ENCODE measurements around the gene C1QL4.

The C1QL4 gene

GRCh38 chr12:49357103-49357678 is 20.2 kb upstream of the C1QL4 start:
- no peak overlapping the region for H3K4me3 ChIP-seq (ENCODE audit: low read depth, low read length, poor library complexity, severe bottlenecking)
- TF ChIP-seq EZH2 (IDR thresholded peaks at IDR 0.05; ENCODE audit: borderline replicate concordance, low read length), result no peak
- TF ChIP-seq CTCF (IDR thresholded peaks at IDR 0.05; ENCODE audit: low read length), result peak; percentile 70
- H3K36me3 ChIP-seq (ENCODE audit: insufficient read depth, low read length), result no peaks in the 10 kb centered on the region
- no peak overlapping the region for H2AFZ ChIP-seq (ENCODE audit: low read length)
- H4K20me1 ChIP-seq (ENCODE audit: insufficient read depth, low read length), result no peaks in the 10 kb centered on the region
- H3K27me3 ChIP-seq (ENCODE audit: insufficient read depth, low read length), result no peaks in the 10 kb centered on the region
- H3K9ac ChIP-seq (ENCODE audit: low read length), result no peak overlapping the region
- no peaks in the 10 kb centered on the region for H3F3A ChIP-seq (ENCODE audit: insufficient read depth, low read length)
- H3K27ac ChIP-seq (ENCODE audit: low read depth, low read length, poor library complexity, severe bottlenecking), result no peak overlapping the region
- no peaks in the 10 kb centered on the region for H3K9me2 ChIP-seq (ENCODE audit: low read depth, low read length)
- no peaks in the 10 kb centered on the region for H3K9me3 ChIP-seq (ENCODE audit: low read length)
- no peaks in the 10 kb centered on the region for H3K79me2 ChIP-seq (ENCODE audit: insufficient read depth, low read length)
- no peak overlapping the region for H3K4me2 ChIP-seq (ENCODE audit: low read length)
- H3K4me1 ChIP-seq (ENCODE audit: insufficient read depth, low read length, severe bottlenecking), result no peaks in the 10 kb centered on the region

- no peaks in the 10 kb centered on the region for H3F3A ChIP-seq (ENCODE audit: insufficient read depth, low read length)
- H2AFZ ChIP-seq (ENCODE audit: low read length), result no peak overlapping the region
- H3K9me2 ChIP-seq (ENCODE audit: low read depth, low read length), result no peaks in the 10 kb centered on the region
- H3K36me3 ChIP-seq (ENCODE audit: insufficient read depth, low read length), result no peaks in the 10 kb centered on the region
- H3K79me2 ChIP-seq (ENCODE audit: insufficient read depth, low read length), result no peaks in the 10 kb centered on the region
- H3K4me2 ChIP-seq (ENCODE audit: low read length), result no peak overlapping the region
- H4K20me1 ChIP-seq (ENCODE audit: insufficient read depth, low read length), result no peaks in the 10 kb centered on the region
- H3K9ac ChIP-seq (ENCODE audit: low read length), result no peak overlapping the region
- H3K4me3 ChIP-seq (ENCODE audit: low read depth, low read length, poor library complexity, severe bottlenecking), result no peak overlapping the region
- TF ChIP-seq EZH2 (IDR thresholded peaks at IDR 0.05; ENCODE audit: borderline replicate concordance, low read length) (no peak), CTCF (IDR thresholded peaks at IDR 0.05; ENCODE audit: low read length) (no peak)
- no peak overlapping the region for H3K27ac ChIP-seq (ENCODE audit: low read depth, low read length, poor library complexity, severe bottlenecking)
- no peaks in the 10 kb centered on the region for H3K9me3 ChIP-seq (ENCODE audit: low read length)
- H3K4me1 ChIP-seq (ENCODE audit: insufficient read depth, low read length, severe bottlenecking), result no peaks in the 10 kb centered on the region
- H3K27me3 ChIP-seq (ENCODE audit: insufficient read depth, low read length), result no peaks in the 10 kb centered on the region
Measured at GRCh38 chr12:49355913-49356312, 18.9 kb upstream of the C1QL4 start.

GRCh38 chr12:49352351-49352750 is 15.4 kb upstream of the C1QL4 start:
- H3K4me2 ChIP-seq (ENCODE audit: low read length), result no peak overlapping the region
- no peaks in the 10 kb centered on the region for H3K36me3 ChIP-seq (ENCODE audit: insufficient read depth, low read length)
- no peak overlapping the region for H3K27ac ChIP-seq (ENCODE audit: low read depth, low read length, poor library complexity, severe bottlenecking)
- H3K9me3 ChIP-seq (ENCODE audit: low read length), result no peaks in the 10 kb centered on the region
- H3K9me2 ChIP-seq (ENCODE audit: low read depth, low read length), result no peaks in the 10 kb centered on the region
- H2AFZ ChIP-seq (ENCODE audit: low read length), result no peak overlapping the region
- peaks cover 6% of the 10 kb centered on the region for H3K4me1 ChIP-seq (ENCODE audit: insufficient read depth, low read length, severe bottlenecking)
- H3K4me3 ChIP-seq (ENCODE audit: low read depth, low read length, poor library complexity, severe bottlenecking), result no peak overlapping the region
- TF ChIP-seq CTCF (IDR thresholded peaks at IDR 0.05; ENCODE audit: low read length), result no peak
- TF ChIP-seq EZH2 (IDR thresholded peaks at IDR 0.05; ENCODE audit: borderline replicate concordance, low read length), result no peak
- no peaks in the 10 kb centered on the region for H3K27me3 ChIP-seq (ENCODE audit: insufficient read depth, low read length)
- no peaks in the 10 kb centered on the region for H4K20me1 ChIP-seq (ENCODE audit: insufficient read depth, low read length)
- no peaks in the 10 kb centered on the region for H3F3A ChIP-seq (ENCODE audit: insufficient read depth, low read length)
- no peaks in the 10 kb centered on the region for H3K79me2 ChIP-seq (ENCODE audit: insufficient read depth, low read length)
- H3K9ac ChIP-seq (ENCODE audit: low read length), result no peak overlapping the region

Data from OCI-LY1 (cell line).